HEK293T (cell line): ENCODE measurements around the gene CNTN5.

ENCODE experiments used
- CTCF ChIA-PET: fragments of 350-600 bp; formaldehyde crosslinking; extraction: SDS; loops from one replicate; lab custom pipeline; 2021; ENCODE audit warnings: antibody characterized with exemption, inconsistent platforms; lab: Yijun Ruan, JAX
- POLR2A ChIA-PET: fragments of 350-600 bp; formaldehyde crosslinking; extraction: SDS; loops from one replicate; lab custom pipeline; 2020; ENCODE audit warnings: antibody characterized with exemption, inconsistent platforms; lab: Yijun Ruan, JAX
- DNase-seq: peaks from one replicate; pipeline ENCODE4 v3.0.0; 2012; ENCODE audit warnings: mixed read lengths; ENCODE audit errors: extremely low spot score
- ARNT ChIP-seq: fragments of 450-650 bp; IDR thresholded peaks from 2 replicates; pipeline ENCODE4 v1.6.1; 2017; ENCODE audit warnings: mild to moderate bottlenecking
- BHLHE40 ChIP-seq: fragments of 450-650 bp; IDR thresholded peaks from 2 replicates; pipeline ENCODE4 v1.6.1; 2016; ENCODE audit warnings: mild to moderate bottlenecking, moderate library complexity, borderline replicate concordance
- CTBP1 ChIP-seq: fragments of 450-650 bp; IDR thresholded peaks from 2 replicates; pipeline ENCODE4 v1.6.1; 2016; ENCODE audit warnings: borderline replicate concordance
- ELF4 ChIP-seq: fragments of 450-650 bp; IDR thresholded peaks from 2 replicates; pipeline ENCODE4 v1.6.1; 2017; ENCODE audit warnings: antibody characterized with exemption
- FOXA1 ChIP-seq: fragments of 450-650 bp; IDR thresholded peaks from 2 replicates; pipeline ENCODE4 v1.6.1; 2016; ENCODE audit warnings: mild to moderate bottlenecking
- FOXK2 ChIP-seq: fragments of 450-650 bp; IDR thresholded peaks from 2 replicates; pipeline ENCODE4 v1.6.1; 2016; ENCODE audit warnings: mild to moderate bottlenecking
- FOXM1 ChIP-seq: fragments of 450-650 bp; IDR thresholded peaks from 2 replicates; pipeline ENCODE4 v1.6.1; 2017; ENCODE audit warnings: mild to moderate bottlenecking, borderline replicate concordance
- HDGF ChIP-seq: fragments of 450-650 bp; IDR thresholded peaks from 2 replicates; pipeline ENCODE4 v1.6.1; 2017; ENCODE audit warnings: antibody characterized with exemption, borderline replicate concordance
- L3MBTL2 ChIP-seq: fragments of 450-650 bp; conservative IDR thresholded peaks from 2 replicates; pipeline ENCODE4 v1.6.1; 2016; ENCODE audit warnings: mild to moderate bottlenecking
- LEF1 ChIP-seq: fragments of 450-650 bp; IDR thresholded peaks from 2 replicates; pipeline ENCODE4 v1.6.1; 2017; ENCODE audit warnings: mild to moderate bottlenecking, borderline replicate concordance
- NFRKB ChIP-seq: fragments of 450-650 bp; IDR thresholded peaks from 2 replicates; pipeline ENCODE4 v1.6.1; 2016; ENCODE audit warnings: mild to moderate bottlenecking, moderate library complexity
- SP1 ChIP-seq: fragments of 450-650 bp; IDR thresholded peaks from 2 replicates; pipeline ENCODE4 v1.6.1; 2017
- SUZ12 ChIP-seq: fragments of 450-650 bp; IDR thresholded peaks from 2 replicates; pipeline ENCODE4 v1.6.1; 2016; ENCODE audit warnings: mild to moderate bottlenecking
- TARDBP ChIP-seq: fragments of 450-650 bp; IDR thresholded peaks from 2 replicates; pipeline ENCODE4 v1.6.1; 2016
- ZNF384 ChIP-seq: fragments of 450-650 bp; IDR thresholded peaks from 2 replicates; pipeline ENCODE4 v1.6.1; 2016
- TF ChIP-seq, protein P1 (sequence below): fragments of 450-650 bp; IDR thresholded peaks from 2 replicates; pipeline ENCODE4 v1.6.1; 2016

CNTN5 gene

DNA sequence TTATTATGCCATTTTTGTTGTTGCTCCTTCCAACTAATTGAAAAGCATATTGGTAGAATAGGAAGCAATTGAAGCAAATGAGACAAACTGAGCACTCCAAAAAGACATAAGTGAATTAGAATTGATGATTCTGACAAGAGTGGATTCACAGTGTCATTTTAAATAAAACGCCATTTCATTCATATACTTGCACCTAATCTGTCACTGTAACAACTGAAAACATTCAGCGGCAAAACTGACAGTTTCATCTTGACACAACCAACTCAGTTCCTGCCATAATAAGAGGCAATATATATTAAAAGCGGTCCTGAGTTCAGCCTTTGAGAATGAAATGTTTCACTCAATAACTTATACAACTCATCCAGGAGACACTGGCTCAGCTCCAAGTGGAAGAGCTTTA is 306.8 kb downstream of the CNTN5 start:
- POLR2A ChIA-PET = no interaction called here
- CTCF ChIA-PET = no interaction called here
- DNase-seq = no peak
- TF ChIP-seq TARDBP (no peak), SP1 (no peak), FOXM1 (no peak), HDGF (no peak), ZNF384 (no peak), SUZ12 (no peak), ARNT (no peak), ELF4 (no peak), CTBP1 (no peak)
- TF ChIP-seq, protein P1, sequence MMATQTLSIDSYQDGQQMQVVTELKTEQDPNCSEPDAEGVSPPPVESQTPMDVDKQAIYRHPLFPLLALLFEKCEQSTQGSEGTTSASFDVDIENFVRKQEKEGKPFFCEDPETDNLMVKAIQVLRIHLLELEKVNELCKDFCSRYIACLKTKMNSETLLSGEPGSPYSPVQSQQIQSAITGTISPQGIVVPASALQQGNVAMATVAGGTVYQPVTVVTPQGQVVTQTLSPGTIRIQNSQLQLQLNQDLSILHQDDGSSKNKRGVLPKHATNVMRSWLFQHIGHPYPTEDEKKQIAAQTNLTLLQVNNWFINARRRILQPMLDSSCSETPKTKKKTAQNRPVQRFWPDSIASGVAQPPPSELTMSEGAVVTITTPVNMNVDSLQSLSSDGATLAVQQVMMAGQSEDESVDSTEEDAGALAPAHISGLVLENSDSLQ = no peak

DNA sequence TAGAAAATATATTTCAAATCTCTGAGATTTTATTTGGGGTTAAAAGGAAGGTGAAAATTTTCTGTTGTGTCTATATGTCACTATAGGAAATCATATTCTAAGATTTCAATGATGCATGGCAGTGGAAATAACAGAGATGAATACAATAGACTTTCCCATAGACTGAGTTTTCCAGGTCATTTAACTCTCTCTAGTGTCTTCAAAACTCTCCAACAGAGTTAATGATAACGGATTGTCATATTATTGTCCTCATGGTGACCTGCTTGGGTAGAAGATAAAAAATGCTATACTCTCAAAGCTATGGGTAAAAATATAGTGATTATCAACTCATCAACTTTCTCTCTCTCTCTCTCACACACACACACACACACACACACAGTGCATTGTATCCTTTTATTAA is 312.9 kb downstream of the CNTN5 start:
- no peak for DNase-seq
- CTCF ChIA-PET = no interaction called here
- TF ChIP-seq CTBP1 (no peak), SUZ12 (no peak)
- TF ChIP-seq, protein P1 = no peak
- POLR2A ChIA-PET = no interaction called here

DNA sequence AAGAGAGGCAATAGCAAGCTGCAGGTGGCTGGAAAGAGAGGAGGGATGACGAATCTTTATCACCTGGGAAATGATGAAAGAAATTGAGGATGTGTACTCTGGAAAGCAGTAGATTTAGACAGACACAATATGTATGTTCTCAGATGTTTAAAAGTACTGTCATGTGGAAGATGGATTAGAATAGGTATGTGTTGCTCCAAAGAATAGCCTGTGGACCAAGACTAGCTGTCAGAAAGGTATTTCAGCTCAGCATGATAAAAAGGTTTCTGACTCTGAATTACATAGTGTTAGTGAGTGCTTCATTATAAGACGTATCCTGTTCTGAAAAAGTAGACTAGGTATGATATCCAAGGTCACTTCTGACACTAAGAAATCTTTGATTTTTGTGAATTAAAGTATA is 322.4 kb downstream of the CNTN5 start:
- CTCF ChIA-PET = no interaction called here
- POLR2A ChIA-PET = no interaction called here
- no peak for DNase-seq
- no peak for TF ChIP-seq CTBP1
- no peak for TF ChIP-seq HDGF
- no peak for TF ChIP-seq ARNT

DNA sequence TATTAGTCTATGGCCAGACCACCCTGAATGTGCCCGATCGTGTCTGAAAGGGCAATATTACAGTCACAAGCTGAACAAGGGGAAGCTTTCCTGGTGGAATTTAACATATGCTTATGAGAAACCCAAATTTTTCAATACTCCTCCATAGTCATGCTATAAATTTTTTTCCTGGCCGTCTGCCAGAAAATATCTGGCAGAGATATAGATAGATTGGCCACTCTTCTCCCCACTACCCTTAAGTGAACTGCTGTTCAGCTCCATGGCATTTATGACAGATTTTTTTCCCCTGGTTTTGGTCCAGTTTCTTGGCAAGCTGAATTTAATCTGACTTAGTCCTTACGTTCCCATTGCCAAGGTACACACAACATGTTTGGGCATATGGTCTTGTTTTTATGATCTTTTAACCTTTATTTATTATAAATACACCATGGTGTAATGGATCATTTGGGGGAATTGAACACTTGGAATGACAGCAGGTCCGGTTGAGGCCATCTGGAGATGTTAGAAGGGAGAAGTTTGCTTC is 328.5 kb downstream of the CNTN5 start:
- ChIA-PET CTCF (no interaction called here), POLR2A (no interaction called here)
- TF ChIP-seq NFRKB (no peak), SP1 (no peak), LEF1 (no peak), HDGF (no peak), FOXK2 (no peak), SUZ12 (no peak), ZNF384 (no peak), ELF4 (no peak), L3MBTL2 (no peak), BHLHE40 (no peak), FOXM1 (no peak), FOXA1 (no peak), TARDBP (no peak)
- TF ChIP-seq, protein P1 = no peak
- DNase-seq = no peak

DNA sequence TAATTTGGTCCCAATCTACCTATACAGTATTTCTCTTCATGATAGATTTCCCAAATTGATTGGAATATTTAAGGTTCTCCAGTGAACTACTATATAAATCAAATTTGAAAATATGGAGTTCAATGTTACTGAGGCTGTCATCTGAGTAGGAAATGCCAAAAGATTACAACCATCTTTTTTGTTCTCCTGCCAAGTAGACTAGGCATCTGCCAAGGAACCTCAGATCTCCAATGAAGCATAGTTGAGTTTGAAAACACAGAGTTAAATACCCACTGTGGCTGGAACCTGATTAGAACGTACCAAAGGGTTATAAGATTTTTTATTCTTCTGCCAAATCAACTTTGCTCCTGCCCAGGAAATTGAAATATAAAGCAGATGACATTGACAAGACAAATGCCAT is 330.9 kb downstream of the CNTN5 start:
- ChIA-PET POLR2A (no interaction called here), CTCF (no interaction called here)
- TF ChIP-seq SP1 (no peak), ARNT (no peak), HDGF (no peak)
- no peak for DNase-seq

DNA sequence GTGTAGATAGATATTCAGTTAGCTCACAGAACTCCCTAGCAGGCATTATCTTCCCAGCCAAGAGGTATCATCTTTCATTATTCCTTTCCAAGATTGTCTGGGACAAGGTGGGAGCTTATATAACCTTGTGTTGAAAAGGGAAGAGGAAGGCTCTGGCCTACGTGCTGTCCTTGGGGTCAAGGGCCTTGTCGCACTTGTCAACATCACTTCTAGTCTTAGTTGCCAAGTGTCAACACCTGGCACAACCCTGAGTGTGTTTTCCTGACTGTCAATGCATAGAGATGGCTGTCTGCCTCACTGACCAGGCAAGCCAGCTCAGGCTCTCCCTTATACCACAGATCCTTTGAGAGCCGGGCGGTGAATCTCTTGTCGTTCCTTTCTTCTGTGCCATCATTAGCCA is 331.9 kb downstream of the CNTN5 start:
- DNase-seq = no peak
- POLR2A ChIA-PET = no interaction called here
- CTCF ChIA-PET = no interaction called here
- TF ChIP-seq FOXM1 = no peak
- TF ChIP-seq ZNF384 = no peak
- TF ChIP-seq ARNT = no peak
- no peak for TF ChIP-seq FOXA1
- no peak for TF ChIP-seq TARDBP
- TF ChIP-seq HDGF = no peak
- no peak for TF ChIP-seq FOXK2
- TF ChIP-seq BHLHE40 = no peak
- no peak for TF ChIP-seq CTBP1
- TF ChIP-seq ELF4 = no peak
- no peak for TF ChIP-seq LEF1

DNA sequence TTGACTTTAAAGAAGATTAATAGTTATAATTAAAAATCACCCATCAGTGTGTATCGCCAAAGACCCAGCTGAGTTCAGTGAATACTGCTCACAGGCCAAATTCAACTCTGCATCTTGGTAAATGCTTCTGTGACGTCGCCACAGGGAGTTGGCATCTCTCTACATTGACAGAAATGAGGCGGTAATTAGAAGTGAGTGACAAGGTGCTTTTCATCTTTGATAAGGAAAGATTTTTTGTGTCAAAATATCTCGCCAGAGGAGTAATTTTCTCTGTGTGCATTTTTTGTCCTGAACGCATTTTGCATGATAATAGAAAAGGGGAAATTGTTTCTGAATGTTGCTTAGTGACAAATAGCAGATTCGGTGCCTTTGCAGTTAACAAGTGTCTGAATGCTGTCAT is 345.8 kb downstream of the CNTN5 start:
- ChIA-PET CTCF (no interaction called here), POLR2A (no interaction called here)
- TF ChIP-seq FOXA1 = no peak
- TF ChIP-seq HDGF = no peak
- no peak for TF ChIP-seq L3MBTL2
- no peak for TF ChIP-seq BHLHE40
- TF ChIP-seq FOXM1 = no peak
- no peak for TF ChIP-seq TARDBP
- no peak for TF ChIP-seq ARNT
- TF ChIP-seq NFRKB = no peak
- no peak for TF ChIP-seq CTBP1
- DNase-seq = no peak

DNA sequence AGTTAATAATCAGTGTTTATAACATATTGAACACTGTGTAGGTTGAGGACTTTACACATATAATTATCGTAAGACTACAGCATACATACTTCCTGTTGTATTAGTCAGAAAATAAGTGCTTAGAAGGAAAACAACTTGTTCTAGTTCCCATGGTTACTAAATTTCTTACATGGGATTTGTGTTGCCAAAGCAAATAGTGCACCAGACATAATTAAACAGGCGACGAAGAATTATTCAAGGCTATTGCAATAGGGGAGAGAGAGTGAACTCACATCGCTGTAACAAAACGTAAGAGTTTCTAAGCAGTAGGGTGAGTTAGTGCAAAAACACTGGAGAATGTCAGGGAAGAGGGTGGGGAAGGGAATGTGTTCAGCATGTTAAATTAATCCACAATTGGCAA is 347.8 kb downstream of the CNTN5 start:
- POLR2A ChIA-PET = no interaction called here
- TF ChIP-seq ZNF384 (no peak), BHLHE40 (no peak), SUZ12 (no peak), CTBP1 (no peak), HDGF (no peak), SP1 (no peak), FOXM1 (no peak), FOXA1 (no peak), L3MBTL2 (no peak), FOXK2 (no peak), ELF4 (no peak), LEF1 (no peak), ARNT (no peak), NFRKB (no peak), TARDBP (no peak)
- TF ChIP-seq, protein P1 = no peak
- no peak for DNase-seq
- CTCF ChIA-PET = no interaction called here
